SK-N-SH (cell line): ENCODE data around the gene ZNF664. TPM values are rescaled to one million over a fixed set of nuclear protein-coding genes. Genes with fewer than 3 reads are reported as not detected.

Experiments used
- CTCF ChIA-PET: fragments of 300-600, 350-600 bp; formaldehyde crosslinking; extraction: SDS; loops from one replicate; lab custom pipeline; 2021; lab: Yijun Ruan, JAX
- POLR2A ChIA-PET: fragments of 350-600 bp; sonication (Branson Sonifier 250); formaldehyde crosslinking; extraction: SDS; loops from one replicate; lab custom pipeline; 2020; ENCODE audit warnings: antibody characterized with exemption, inconsistent platforms; lab: Yijun Ruan, JAX
- DNase-seq: peaks from one replicate; pipeline ENCODE4 v3.0.0; 2012
- H2AFZ ChIP-seq: fragments of 200-600 bp; sonication (generic); 2 replicates; pipeline ENCODE4 v1.8.1; 2016; ENCODE audit warnings: antibody characterized with exemption, mild to moderate bottlenecking, low read depth
- H3F3A ChIP-seq: fragments of 200-600 bp; sonication (generic); replicated peaks from 2 replicates; pipeline ENCODE3; 2016; ENCODE audit warnings: antibody characterized with exemption, mild to moderate bottlenecking; ENCODE audit not compliant: insufficient read depth
- H3K27ac ChIP-seq, 2 experiments: fragments of 200-500 bp in 1 of 2; fragments of 200-600 bp in 1 of 2; sonication (Bioruptor generic) in 1 of 2; sonication (generic), shearing (Covaris generic) in 1 of 2; 2 replicates each; pipeline versions ENCODE4 v1.5.1 to v1.6.1; 2014 to 2016; ENCODE audit warnings: low read depth in 2 of 2, inconsistent platforms in 1 of 2, low read length in 1 of 2, mild to moderate bottlenecking in 1 of 2, mixed read lengths in 1 of 2
- H3K27me3 ChIP-seq: fragments of 200-600 bp; sonication (generic), shearing (Covaris generic); 2 replicates; pipeline ENCODE4 v1.6.1; 2016; ENCODE audit warnings: mixed run types; ENCODE audit not compliant: insufficient read depth
- H3K36me3 ChIP-seq, 2 experiments: fragments of 200-500 bp in 1 of 2; fragments of 200-600 bp in 1 of 2; sonication (Bioruptor generic) in 1 of 2; sonication (generic) in 1 of 2; replicated peaks in 1 of 2; 2 replicates each; pipeline versions ENCODE3 to v1.5.1; 2014 to 2016; ENCODE audit warnings: low read length in 1 of 2, mild to moderate bottlenecking in 1 of 2; ENCODE audit not compliant: insufficient read depth in 2 of 2, control insufficient read depth in 1 of 2
- H3K4me1 ChIP-seq, 2 experiments: fragments of 200-500 bp in 1 of 2; fragments of 200-600 bp in 1 of 2; sonication (Bioruptor generic) in 1 of 2; sonication (generic), shearing (Covaris generic) in 1 of 2; 2 replicates each; pipeline versions ENCODE4 v1.5.1 to v1.6.1; 2014 to 2016; ENCODE audit warnings: low read depth in 1 of 2, low read length in 1 of 2, mixed run types in 1 of 2; ENCODE audit not compliant: insufficient read depth in 2 of 2, control insufficient read depth in 1 of 2
- H3K4me2 ChIP-seq: fragments of 200-600 bp; sonication (generic), shearing (Covaris generic); 2 replicates; pipeline ENCODE4 v1.6.1; 2017; ENCODE audit warnings: mixed run types
- H3K4me3 ChIP-seq, 2 experiments: fragments of 200-500 bp in 1 of 2; fragments of 200-600 bp in 1 of 2; sonication (Bioruptor generic) in 1 of 2; sonication (generic), shearing (Covaris generic) in 1 of 2; 2 replicates each; pipeline versions ENCODE4 v1.5.1 to v1.8.1; 2014 to 2016; ENCODE audit warnings: low read depth in 2 of 2, inconsistent platforms in 1 of 2, low read length in 1 of 2, mild to moderate bottlenecking in 1 of 2, mixed read lengths in 1 of 2, moderate library complexity in 1 of 2
- H3K79me2 ChIP-seq: fragments of 200-600 bp; sonication (generic); 2 replicates; pipeline ENCODE4 v1.8.1; 2017; ENCODE audit warnings: mild to moderate bottlenecking; ENCODE audit not compliant: insufficient read depth
- H3K9ac ChIP-seq: fragments of 200-600 bp; sonication (generic); 2 replicates; pipeline ENCODE4 v1.6.1; 2017; ENCODE audit warnings: mixed run types
- H3K9me2 ChIP-seq: fragments of 200-600 bp; sonication (generic); 2 replicates; pipeline ENCODE4 v1.6.1; 2017; ENCODE audit warnings: mixed run types
- H3K9me3 ChIP-seq: fragments of 200-600 bp; sonication (generic); 2 replicates; pipeline ENCODE4 v1.6.1; 2017; ENCODE audit warnings: mixed run types, mild to moderate bottlenecking, moderate library complexity
- H4K20me1 ChIP-seq: fragments of 200-600 bp; sonication (generic); 2 replicates; pipeline ENCODE4 v1.6.1; 2017; ENCODE audit warnings: mild to moderate bottlenecking, mixed run types; ENCODE audit not compliant: insufficient read depth
- CHD2 ChIP-seq: fragments of 150-350 bp; IDR thresholded peaks from 2 replicates; pipeline ENCODE4 v1.6.1; 2018; ENCODE audit warnings: low read length; ENCODE audit not compliant: partially characterized antibody
- CTCF ChIP-seq: fragments of 200-600 bp; sonication (generic); IDR thresholded peaks from 2 replicates; pipeline ENCODE4 v1.6.1; 2017; ENCODE audit warnings: antibody characterized with exemption, mild to moderate bottlenecking, moderate library complexity
- ELF1 ChIP-seq: IDR thresholded peaks from 2 replicates; pipeline ENCODE4 v1.4.0; 2012
- EP300 ChIP-seq, 2 experiments: IDR thresholded peaks; 2 replicates each; pipeline versions ENCODE4 v1.4.0 to v1.6.1; 2012; ENCODE audit warnings: borderline replicate concordance in 1 of 2, low read depth in 1 of 2, low read length in 1 of 2
- EZH2phosphoT487 ChIP-seq: fragments of 200-600 bp; sonication (generic); IDR thresholded peaks from 2 replicates; pipeline ENCODE4 v1.6.1; 2017; ENCODE audit warnings: low read depth, mixed run types, mild to moderate bottlenecking, antibody characterized with exemption, moderate library complexity, borderline replicate concordance
- FOSL2 ChIP-seq: IDR thresholded peaks from 2 replicates; pipeline ENCODE4 v1.4.0; 2012; ENCODE audit warnings: low read depth, mild to moderate bottlenecking, moderate library complexity, borderline replicate concordance
- FOXJ3 ChIP-seq: sonication (generic); formaldehyde crosslinking; IDR thresholded peaks from 2 replicates; pipeline ENCODE4 v1.5.1; 2020; ENCODE audit warnings: mild to moderate bottlenecking, missing genetic modification reagents
- GATA2 ChIP-seq: sonication (generic); formaldehyde crosslinking; IDR thresholded peaks from 2 replicates; pipeline ENCODE4 v1.5.0; 2020; ENCODE audit warnings: mild to moderate bottlenecking, missing genetic modification reagents
- MAX ChIP-seq: IDR thresholded peaks from 2 replicates; pipeline ENCODE4 v1.4.0; 2012; ENCODE audit warnings: low read depth
- MEF2A ChIP-seq: IDR thresholded peaks from 2 replicates; pipeline ENCODE4 v1.4.0; 2012; ENCODE audit warnings: low read depth, borderline replicate concordance
- PBX3 ChIP-seq: IDR thresholded peaks from 2 replicates; pipeline ENCODE4; 2012
- RAD21 ChIP-seq: IDR thresholded peaks from 2 replicates; pipeline ENCODE4 v1.6.1; 2012; ENCODE audit warnings: mild to moderate bottlenecking, low read length
- REST ChIP-seq: IDR thresholded peaks from 2 replicates; pipeline ENCODE4 v1.6.1; 2012; ENCODE audit warnings: mild to moderate bottlenecking, low read depth, low read length, moderate library complexity
- RFX5 ChIP-seq: IDR thresholded peaks from 2 replicates; pipeline ENCODE4 v1.6.1; 2012; ENCODE audit warnings: mild to moderate bottlenecking, improper control_type of control experiment, low read length
- RXRA ChIP-seq: IDR thresholded peaks from 2 replicates; pipeline ENCODE4 v1.4.0; 2012; ENCODE audit warnings: low read depth, mild to moderate bottlenecking, borderline replicate concordance
- TEAD4 ChIP-seq: IDR thresholded peaks from 2 replicates; pipeline ENCODE4 v1.4.0; 2012; ENCODE audit warnings: mild to moderate bottlenecking, borderline replicate concordance; ENCODE audit not compliant: insufficient read depth
- YY1 ChIP-seq: IDR thresholded peaks from 2 replicates; pipeline ENCODE4 v1.4.0; 2012; ENCODE audit warnings: low read depth, mild to moderate bottlenecking
- ZBTB33 ChIP-seq: IDR thresholded peaks from 2 replicates; pipeline ENCODE4 v1.4.0; 2012; ENCODE audit warnings: low read depth, borderline replicate concordance
- WGBS: methylation state at CpG from one replicate; pipeline ENCODE4 v1.1.6; 2017; ENCODE audit warnings: low lambda C conversion rate; 5-methylcytosine and 5-hydroxymethylcytosine counted together
- polyA plus RNA-seq, 3 experiments: library from polyadenylated mRNA; depleted of rRNA; stranded (reverse); fragments of >200 nt; gene quantifications; 2 replicates each; pipeline ENCODE4 v1.2.3, GENCODE V29; 2012

ZNF664 gene
- polyA plus RNA-seq, 1 of the 3 experiments (the other 2 are of a cell fraction), result 34.9 TPM

GRCh38 chr12:124025661-124026060 is 52.6 kb downstream of the ZNF664 start:
- 87% methylated on average over 8 of the region's 8 CpGs for WGBS
- Histone ChIP-seq H3K27ac (peak overlapping the region in 1 of 2 experiments; percentile 84; a peak in 2 of 4 replicates), H3F3A (peaks cover 22% of the 10 kb centered on the region), H3K4me2 (no peak overlapping the region), H3K79me2 (no peaks in the 10 kb centered on the region), H3K27me3 (no peaks in the 10 kb centered on the region)
- no peak for DNase-seq
- no peak for TF ChIP-seq MAX
- TF ChIP-seq ELF1, result no peak
- no peak for TF ChIP-seq ZBTB33
- TF ChIP-seq FOSL2, result no peak
- no peak for TF ChIP-seq PBX3
- no peak for TF ChIP-seq CTCF
- no peak for TF ChIP-seq MEF2A
- TF ChIP-seq TEAD4, result no peak
- no peak for TF ChIP-seq CHD2
- TF ChIP-seq RXRA, result no peak
- TF ChIP-seq RAD21, result no peak
- TF ChIP-seq FOXJ3 (CRISPR knock-in tag), result no peak
- no peak for TF ChIP-seq EZH2phosphoT487
- no peak for TF ChIP-seq RFX5
- no peak for TF ChIP-seq YY1
- no peak for TF ChIP-seq REST
- TF ChIP-seq GATA2 (CRISPR knock-in tag), result no peak
- TF ChIP-seq EP300 (IDR thresholded peaks at IDR 0.05; ENCODE audit: borderline replicate concordance in 1 of 2, low read depth in 1 of 2, low read length in 1 of 2), result no peak
- TF ChIP-seq, all 33 proteins: peak for 0
- Histone ChIP-seq H3K9me2 (no peaks in the 10 kb centered on the region), H4K20me1 (no peaks in the 10 kb centered on the region), H2AFZ (no peak overlapping the region), H3K9me3 (no peaks in the 10 kb centered on the region), H3K4me1 (peaks cover 24 to 29% of the 10 kb centered on the region in 2 experiments; a peak in 3 of 4 replicates), H3K4me3 (no peak overlapping the region), H3K36me3 (no peaks in the 10 kb centered on the region), H3K9ac (no peak overlapping the region)
- POLR2A ChIA-PET, result no interaction called here
- CTCF ChIA-PET, result interaction anchor here (0.5 to 2.2 kb wide), 5 partner anchors 9 to 315 kb away, joined by 3 to 13 read pairs (median 3); no protein-coding TSS in a partner anchor
